SKM-1 treated with dmso at 0.1 percent for 144 hours (cell line): ENCODE data around the gene ZNF697.
"Not testable (repeated sequence)": the region's sequence is repeated elsewhere in the genome, so short reads cannot be mapped to it uniquely, and the experiment has no call there.

Source experiments
- DNase-seq: peaks from one replicate; lab custom pipeline; 2025; ENCODE audit not compliant: unreplicated experiment; lab: John Stamatoyannopoulos, UW

ZNF697 gene

DNA sequence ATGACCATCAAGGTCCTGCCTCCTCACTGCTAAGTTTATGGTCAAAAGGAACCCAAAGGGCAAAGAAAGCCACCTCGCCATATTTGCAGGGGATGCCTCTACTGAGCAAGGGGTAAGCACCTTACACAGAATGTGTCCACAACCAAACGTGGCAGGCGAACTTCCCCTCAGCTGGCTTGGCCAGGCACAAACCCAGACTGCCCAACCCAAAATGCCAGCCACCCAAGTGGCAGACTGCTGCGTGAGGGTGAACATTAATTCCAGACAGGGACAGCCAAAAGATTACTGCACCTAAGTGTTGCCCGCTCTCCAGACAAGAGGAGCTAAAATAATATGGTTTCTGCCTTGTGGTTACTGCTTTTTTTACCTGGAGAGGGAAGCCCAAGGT lies 16.0 kb downstream of the ZNF697 start:
- no peak for DNase-seq

DNA sequence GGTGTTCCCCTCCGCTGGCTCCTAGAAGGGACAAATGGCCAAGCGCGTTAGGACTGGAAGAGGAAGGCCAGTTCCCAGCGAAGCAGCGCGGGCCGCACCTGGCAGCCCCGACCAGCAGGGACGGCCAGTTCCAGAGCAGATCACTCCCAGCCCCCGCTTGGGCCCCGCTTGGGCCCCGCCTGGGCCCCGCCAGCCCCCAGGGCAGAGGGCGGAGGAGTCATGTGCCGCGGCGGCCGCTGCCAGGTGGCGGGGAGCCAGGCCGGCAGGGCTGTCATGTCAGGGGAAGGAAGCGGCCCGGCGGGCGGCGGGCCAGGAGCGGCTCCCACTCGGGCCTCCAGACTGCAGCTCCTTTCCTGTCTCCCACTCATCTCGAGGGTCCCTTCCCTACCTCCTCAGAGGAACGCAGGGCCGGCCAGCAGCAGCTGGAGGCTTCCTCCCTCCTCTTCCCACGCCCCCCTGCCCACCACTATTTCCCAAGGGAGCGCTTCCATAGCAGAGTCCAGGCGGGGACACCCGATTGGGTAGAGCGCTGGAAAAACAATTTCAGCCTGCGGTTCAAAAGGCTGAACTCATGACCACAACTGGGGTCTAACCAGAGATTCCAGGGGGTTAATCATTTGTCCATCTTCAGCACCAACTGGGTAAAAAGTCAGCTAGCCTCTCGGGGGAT lies 16.5 kb downstream of the ZNF697 start:
- no peak for DNase-seq

DNA sequence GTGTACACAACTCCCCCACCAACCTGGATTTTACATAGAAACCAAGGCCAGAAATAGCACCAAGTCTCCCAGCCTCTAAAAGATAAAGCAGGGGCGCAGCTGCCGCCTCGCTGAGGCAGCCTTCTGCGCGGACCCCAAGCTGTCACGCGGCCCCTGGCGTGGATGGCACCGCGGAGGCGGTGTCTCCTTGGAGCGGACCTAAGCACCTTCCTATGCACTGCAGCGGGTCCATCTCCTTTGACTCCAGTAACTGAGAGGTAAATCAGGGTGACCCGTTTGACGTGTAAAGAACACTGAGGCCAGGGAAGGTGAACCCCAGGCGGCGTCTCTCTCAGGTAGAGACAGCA lies 17.0 kb downstream of the ZNF697 start:
- DNase-seq: no peak

DNA sequence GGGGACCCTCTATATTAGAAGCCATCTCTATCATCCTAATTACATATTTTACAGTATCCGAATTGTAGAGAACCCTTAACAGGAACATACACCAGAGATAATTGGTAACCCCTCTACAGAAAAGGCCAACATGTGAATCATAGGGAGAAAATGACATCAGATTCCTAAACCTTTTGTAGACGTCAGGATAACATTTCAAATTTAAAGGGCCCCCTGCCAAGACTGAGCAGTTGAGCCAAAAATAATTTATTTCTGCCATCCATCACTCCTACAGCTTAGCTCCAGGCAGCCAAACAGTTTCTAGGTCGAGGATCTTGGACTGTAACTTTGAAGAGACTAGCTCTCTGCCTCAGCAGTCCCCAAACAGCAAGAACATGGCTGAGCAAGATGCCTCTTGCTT lies 21.2 kb downstream of the ZNF697 start:
- no peak for DNase-seq

DNA sequence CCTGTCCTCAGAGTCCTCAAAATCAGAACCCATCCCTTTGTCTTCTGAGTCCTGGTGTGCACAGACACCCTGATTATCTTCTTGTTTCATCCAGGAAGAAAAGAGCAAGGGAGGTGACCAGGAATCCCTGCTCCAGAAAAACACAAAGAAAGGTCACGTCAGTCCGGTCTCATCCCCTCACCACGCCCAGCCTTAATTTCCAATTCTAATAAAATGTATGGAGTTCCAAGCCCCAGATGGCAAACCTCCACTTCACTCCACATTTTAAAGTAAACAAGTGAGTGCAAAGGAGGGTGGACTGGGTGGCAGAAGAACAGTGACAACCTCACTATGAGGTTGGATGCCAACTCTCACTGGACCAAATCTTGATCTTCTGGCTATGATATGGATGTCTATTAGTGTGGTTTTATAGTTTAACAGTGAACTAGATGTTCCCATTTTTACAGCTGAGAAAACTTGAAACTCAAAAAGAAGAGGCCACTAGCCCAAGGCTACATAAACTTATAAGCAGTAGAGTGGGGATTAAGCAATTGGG lies 22.0 kb downstream of the ZNF697 start:
- no peak for DNase-seq

DNA sequence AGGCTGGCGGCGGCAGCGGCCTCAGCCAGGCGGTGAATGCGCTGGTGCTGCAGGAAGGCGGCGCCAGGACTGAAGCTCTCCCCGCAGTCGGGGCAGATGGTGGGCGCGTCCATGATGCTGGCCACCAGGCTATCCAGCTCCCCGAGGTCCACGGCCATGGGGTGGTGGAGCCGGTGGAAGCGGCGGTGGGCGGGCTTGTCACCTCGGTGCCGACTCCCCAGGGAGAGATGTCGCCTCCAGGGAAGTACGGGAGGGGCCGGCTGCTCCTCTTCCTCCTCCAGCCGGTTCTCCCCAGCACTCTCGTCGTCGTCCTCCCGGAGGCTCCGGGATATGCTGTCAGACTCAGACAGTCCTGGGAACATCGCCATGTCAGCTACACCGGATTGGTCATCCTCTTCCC lies 24.4 kb downstream of the ZNF697 start:
- DNase-seq: no peak

DNA sequence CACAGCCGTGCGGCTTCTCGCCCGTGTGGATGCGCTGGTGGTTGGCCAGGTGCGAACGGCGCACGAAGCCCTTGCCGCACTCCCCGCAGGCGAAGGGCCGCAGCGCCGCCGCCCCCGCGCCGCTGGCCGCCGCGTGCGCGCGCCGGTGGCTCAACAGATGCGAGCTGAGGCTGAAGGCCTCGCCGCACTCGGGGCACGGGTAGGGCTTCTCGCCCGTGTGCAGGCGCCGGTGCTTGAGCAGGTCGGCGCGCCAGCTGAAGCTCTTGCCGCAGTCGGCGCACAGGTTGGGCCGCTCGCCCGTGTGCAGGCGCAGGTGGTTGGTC lies 24.9 kb downstream of the ZNF697 start:
- no peak for DNase-seq

DNA sequence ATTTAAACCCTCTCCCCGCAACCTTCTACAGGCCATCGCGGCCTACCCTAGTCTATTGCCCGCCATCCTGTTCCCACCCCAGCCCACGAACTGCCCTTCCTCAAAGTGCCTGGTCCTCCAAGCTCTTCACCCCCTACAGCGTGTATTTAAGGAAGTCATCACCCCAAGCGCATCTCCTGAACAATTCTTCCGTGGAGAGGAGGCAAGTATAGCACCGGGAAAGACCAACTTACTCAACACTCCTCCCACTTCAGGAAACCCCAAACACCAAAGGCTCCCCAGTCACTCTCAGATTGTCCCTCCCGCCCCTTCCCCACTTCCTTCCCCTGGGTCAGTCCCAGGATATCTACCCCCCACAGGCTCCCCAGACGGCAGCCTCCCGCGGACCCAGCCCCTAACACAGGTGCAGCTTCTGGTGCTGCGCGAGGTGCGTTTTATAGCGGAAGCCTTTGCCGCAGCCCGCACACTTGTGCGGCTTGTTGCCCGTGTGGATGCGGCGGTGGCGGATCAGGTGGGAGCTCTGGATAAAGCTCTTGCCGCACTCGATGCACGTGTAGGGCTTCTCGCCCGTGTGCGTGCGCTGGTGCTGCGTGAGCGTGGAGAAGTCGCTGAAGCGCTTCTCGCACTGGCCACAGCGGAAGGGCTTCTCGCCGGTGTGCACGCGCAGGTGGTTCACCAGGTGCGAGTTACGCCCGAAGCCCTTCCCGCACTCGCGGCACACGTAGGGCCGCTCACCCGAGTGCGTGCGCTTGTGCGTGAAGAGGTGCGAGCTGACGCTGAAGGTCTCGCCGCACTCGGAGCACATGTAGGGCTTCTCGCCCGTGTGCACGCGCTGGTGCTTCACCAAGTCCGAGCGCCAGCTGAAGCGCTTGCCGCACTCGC lies 25.5 kb downstream of the ZNF697 start:
- no peak for DNase-seq

DNA sequence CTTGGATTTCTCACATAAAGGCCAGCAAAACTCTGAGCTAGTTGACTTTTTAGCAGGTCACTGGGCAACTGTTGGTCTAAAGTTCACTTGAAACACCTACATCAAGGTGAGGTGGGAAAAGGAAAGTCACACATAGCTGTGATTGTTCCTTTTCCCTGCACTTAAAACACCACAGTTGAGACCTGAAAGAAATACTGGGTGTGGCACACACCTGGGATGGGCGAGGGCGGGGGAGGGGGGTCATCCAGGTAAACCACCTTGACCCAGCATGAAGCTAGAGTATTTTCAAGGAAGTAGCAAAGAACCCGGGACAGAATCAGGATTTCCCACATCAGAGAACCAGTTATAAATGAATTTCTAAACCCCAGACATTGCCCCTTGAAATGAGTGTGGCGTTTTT lies 26.4 kb downstream of the ZNF697 start:
- no peak for DNase-seq

DNA sequence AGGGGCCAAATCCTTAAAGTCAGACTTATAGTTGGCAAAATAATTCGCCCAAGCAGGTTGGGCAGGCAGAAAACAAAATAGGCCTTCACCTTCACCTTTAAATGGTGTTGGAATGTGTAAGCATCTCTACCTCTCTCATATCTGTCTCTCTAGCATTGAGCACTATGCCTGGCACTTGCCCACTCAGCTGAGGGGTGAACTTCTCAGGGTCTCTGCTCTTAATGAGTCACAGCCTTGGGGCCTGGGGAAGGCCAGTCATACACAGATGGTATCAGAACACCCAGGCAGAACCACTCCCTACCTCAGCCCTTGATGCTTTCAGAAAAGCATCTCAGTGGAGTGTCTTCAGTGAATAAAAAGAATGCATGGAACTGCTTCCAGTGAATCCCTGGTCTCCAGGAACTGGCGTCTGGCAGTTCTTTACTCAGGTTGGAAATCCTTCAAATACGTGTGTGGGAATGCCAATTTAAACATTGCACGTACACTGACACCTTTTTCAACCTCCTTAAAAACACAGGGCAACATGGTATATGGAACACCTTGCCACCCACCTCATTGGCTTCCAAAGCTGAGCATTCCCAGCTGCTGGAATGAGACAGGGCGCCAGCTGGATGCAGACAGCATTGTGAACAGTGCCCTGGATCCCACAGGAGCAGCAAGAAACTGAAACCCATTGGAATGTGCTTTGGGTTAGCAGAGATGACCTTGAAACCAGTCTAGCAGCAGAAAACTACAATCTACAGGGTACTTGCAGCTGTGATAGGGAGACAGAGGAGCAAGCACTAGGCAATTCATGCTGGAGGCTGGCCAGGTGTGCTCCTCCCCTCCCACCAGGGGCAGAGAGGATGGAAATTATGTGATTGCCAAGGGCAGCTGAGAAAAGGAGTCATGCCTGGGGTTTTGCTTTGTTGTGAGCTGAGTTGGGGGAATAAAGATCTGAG lies 30.0 kb downstream of the ZNF697 start:
- no peak for DNase-seq

DNA sequence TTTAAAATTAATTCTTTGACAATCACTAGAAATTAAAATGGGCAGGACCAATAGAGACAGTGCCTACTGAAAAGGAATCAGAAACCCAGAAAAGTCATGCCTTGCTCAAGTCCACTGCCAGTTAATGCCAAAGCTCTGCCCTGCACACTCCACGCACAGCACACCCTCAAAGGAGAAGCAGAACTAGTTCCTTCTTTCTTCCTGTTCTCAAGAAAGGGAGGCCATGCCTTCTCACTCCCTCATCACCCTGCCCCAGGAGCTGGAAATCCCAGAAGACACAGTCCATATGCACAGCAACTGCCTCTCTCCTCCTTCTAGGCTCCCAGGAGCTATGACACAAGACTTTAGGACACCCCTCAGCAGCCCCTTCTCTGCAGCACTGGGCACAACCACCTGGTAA lies 31.3 kb downstream of the ZNF697 start:
- DNase-seq: peak; percentile 12

DNA sequence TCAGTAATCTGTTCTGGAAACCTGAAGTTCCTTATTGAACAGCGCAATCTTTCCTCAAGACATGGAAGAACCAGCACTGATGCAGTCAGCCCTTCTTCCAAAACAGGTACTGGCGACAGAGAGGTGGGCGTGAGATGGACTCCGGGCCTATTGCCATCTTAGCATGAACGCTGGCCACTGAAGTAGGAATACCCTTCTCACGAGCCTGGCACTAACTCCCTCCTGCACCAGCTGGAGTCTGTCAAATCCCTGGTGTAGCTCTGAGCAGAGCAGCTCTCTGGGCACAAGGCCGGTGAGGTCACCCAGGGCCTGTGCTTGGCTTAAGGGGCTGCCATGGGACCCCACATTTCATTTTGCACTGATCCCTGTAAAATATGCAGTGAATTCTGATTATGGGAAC lies 33.0 kb downstream of the ZNF697 start:
- DNase-seq: not testable (repeated sequence)

DNA sequence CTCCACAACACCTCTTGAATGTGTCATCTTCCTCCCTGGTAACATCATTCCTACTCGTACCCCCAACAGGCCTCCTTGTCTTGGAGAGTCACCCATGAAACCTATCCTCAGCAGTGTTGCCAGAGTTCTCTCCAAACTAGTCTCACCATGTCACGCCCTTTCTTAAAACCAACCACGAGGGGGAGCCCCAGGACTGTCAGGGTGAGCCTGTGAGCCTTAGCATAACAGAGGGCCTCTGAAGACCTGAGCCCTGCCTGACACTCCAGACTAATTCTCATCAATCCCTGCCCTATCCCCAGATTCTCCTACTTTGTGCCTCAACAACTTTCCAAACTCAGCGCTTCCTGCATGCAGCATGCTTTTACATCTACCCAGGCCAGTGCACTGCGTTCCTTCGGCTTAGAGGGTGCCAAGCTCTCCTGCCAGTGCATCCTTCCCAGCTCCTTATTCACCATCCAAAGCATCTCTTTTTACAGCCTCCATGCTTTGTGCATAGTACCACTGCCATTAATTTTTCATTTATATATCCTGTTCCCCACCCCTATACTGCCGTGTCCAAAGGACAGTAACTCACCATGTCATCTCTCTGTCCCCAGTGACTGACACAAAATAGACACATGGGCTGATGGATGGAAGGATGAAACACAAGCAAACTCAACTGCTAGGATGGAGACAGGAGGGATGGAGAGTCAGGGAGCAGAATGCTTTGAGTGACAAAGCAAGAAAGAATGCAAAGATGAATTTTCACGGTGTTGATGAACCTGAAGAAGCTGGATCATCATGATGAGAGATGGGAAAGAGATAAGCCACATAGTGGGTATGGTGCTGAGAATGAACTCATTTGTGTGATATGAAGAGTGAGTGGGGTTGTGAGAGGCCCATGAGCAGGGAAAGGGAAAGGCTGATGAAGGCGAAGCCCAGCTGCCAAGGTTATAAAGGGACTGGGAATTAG lies 34.0 kb downstream of the ZNF697 start:
- peak; percentile 55 for DNase-seq

DNA sequence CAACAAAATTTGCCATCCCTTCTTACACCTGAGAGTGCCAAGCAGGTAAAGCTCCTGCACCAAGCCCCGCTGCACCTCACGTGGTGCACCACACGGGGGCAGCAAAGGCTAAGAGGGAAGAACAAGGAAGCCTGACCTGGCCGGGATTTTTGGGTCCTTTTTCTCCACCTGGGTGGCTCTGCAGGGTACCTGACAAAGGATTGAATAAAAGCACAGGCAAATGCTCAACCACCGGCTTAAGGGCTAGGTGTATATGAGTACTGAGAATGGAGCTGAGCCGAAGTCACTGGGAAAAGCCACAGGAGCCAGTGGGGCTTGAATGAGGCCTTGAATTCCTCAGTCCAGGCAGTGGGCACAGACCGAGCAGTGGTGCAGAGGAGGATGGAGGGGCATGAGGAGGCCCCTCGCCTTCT lies 36.4 kb downstream of the ZNF697 start:
- peak; percentile 21 for DNase-seq

DNA sequence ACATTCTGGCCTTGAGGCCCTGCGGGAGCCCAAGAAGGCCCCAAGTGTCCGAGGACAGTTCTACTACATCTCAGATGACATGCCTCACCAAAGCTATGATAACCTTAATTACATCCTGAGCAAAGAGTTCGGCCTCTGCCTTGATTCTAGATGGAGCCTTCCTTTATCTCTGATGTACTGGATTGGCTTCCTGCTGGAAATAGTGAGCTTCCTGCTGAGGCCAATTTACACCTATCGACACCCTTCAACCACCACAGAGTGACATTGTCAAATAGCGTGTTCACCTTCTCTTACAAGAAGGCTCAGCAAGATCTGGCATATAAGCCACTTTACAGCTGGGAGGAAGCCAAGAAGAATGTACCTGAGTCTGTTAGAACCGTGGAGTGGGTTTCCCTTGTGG lies 39.2 kb downstream of the ZNF697 start:
- not testable (repeated sequence) for DNase-seq

DNA sequence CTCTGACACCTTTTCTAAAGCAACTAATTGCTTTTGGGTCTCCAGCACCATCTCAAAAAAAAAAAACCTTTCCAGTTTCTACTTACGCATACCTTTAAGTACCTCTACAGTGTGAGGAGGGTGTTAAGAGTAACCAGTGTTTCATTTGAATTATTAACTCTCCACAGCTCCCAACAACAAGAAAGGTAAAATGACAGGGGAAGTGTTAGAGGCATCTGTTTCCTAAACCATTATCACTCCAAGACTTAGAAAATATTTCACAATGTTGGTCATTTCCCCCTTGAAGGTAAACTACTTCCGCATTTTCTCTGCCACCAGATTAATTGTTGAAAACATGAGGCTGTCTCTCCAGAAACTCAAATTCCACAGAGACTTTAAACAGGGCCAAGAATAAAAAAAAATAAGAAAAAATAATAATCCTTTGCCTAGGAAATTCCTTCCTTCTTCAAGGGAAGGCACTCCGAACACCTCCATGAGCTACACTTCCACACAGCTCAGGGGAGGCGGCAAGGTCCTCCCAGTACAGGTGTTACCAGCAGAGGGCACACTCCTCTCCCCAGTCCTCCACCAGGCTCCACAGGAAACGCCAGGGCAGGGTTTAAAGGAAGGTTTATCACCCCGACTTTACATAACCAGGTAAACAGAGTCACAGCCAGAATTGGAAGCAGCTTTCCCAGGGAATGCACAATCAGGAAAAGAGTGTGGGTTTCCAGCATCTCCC lies 40.8 kb downstream of the ZNF697 start:
- DNase-seq: peak; percentile 83

DNA sequence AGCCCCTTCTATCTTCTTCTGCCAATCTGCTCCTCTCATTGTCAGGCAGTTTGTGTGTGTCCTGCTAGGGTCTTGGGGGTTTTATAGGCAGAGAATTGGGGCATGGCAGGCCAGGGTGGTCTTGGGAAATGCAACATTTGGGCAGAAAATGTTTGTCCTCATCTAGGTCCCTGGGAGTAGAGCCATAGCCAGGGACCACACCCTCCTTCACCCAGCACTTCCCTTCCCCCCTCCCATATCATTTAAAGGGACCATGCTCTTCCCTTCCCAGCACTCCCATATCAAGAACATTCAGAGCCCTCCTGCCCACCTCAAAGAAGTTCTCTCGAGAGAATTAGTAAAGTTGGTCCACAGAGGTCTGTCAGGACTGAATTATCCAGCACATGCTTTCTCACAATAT lies 41.7 kb downstream of the ZNF697 start:
- DNase-seq: no peak

DNA sequence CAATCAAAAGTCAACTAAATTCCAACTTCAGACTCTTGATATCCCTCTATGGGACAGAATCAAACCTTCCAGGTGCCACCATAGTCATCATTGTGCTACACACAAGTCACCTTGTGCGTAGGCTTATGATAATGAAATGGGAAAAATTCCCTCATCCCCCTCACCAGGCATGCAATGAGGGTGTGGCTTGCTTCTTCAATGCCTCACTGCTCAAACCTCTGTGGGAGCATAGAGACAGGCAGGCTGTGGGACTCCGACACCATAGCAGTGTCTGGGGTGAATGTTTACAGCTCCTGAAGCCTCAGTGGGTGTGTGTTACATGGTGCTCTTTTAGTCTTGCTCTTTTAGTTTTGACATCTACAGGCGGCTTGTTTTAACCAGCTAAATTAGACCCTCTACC lies 42.4 kb downstream of the ZNF697 start:
- no peak for DNase-seq

DNA sequence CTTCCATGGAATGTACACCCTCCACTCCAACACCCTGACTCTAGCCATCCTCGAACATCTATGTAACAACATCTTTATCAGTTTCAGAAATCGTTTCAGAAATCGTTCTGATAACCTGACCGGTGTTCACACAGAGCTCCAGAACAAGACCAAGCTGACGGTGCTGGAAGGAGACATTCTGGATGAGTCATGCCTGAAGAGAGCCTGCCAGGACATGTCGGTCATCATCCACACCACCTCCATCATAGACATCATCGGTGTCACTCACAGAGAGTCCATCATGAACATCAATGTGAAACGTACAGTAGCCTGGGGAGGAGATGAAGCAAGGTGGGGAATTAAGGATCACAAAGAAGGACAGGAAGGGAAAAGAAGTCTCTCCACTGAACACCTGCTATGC lies 43.0 kb downstream of the ZNF697 start:
- DNase-seq: not testable (repeated sequence)

DNA sequence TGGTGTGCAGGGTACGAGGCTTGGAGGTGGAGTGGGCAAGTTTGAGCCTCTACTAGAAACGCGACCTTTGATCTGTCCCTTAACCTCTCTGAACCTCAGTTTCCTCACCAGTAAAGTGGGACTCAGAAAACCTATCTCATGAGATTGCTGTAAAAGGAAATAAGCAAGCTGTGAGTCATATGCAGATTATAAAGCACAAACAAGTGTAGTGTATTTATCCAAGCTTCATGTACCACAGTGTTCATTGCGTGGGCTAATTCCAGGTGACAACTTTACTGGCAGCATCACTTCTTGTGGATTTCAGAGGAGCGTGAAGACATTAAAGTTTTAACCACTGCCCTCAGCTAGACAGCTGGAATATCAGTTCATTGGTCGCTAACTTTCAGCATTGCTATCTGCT lies 44.4 kb downstream of the ZNF697 start:
- DNase-seq: no peak
